Lung (tissue), 12 donors: ENCODE data around the gene RUBCN. TPM values are rescaled to one million over a fixed set of nuclear protein-coding genes. Genes with fewer than 3 reads are reported as not detected.

ENCODE experiments used
- ATAC-seq: fragments of 200-7000 bp; cut with Tn5 transposase; one replicate; pipeline ENCODE4 v1.9.1; 2020; ENCODE audit warnings: moderate number of reproducible peaks; ENCODE audit not compliant: insufficient read depth, low FRiP score
- DNase-seq, 3 donors: peaks; one replicate each; pipeline ENCODE4 v3.0.0-alpha.2; 2013 to 2017
- H3K27ac ChIP-seq, 2 donors: one replicate each; pipeline ENCODE4 v1.5.1; 2013; ENCODE audit warnings: mild to moderate bottlenecking in 2 of 2, moderate library complexity in 2 of 2, control low read depth in 1 of 2, inconsistent platforms in 1 of 2, low read depth in 1 of 2, low read length in 1 of 2
- H3K27me3 ChIP-seq, 3 donors: one replicate each; pipeline ENCODE4 v1.5.1; 2013; ENCODE audit warnings: low read length in 2 of 3; ENCODE audit not compliant: control insufficient read depth in 3 of 3, insufficient read depth in 3 of 3
- H3K36me3 ChIP-seq, 4 donors: one replicate each; pipeline ENCODE4 v1.5.1; 2013; ENCODE audit warnings: low read length in 4 of 4, mild to moderate bottlenecking in 1 of 4, moderate library complexity in 1 of 4; ENCODE audit not compliant: control insufficient read depth in 4 of 4, insufficient read depth in 4 of 4
- H3K4me1 ChIP-seq, 5 donors: one replicate each; pipeline ENCODE4 v1.5.1; 2013; ENCODE audit warnings: low read length in 5 of 5, mild to moderate bottlenecking in 2 of 5, moderate library complexity in 1 of 5; ENCODE audit not compliant: control insufficient read depth in 5 of 5, insufficient read depth in 5 of 5
- H3K4me3 ChIP-seq: one replicate; pipeline ENCODE4 v1.5.1; 2013; ENCODE audit warnings: mild to moderate bottlenecking, control low read depth, moderate library complexity
- H3K9ac ChIP-seq, 2 donors: one replicate each; pipeline ENCODE4 v1.5.1; 2013; ENCODE audit warnings: low read length in 2 of 2, control low read depth in 1 of 2; ENCODE audit not compliant: insufficient read depth in 1 of 2
- H3K9me3 ChIP-seq, 4 donors: one replicate each; pipeline ENCODE4 v1.5.1; 2013; ENCODE audit warnings: low read length in 3 of 4, mild to moderate bottlenecking in 1 of 4, moderate library complexity in 1 of 4; ENCODE audit not compliant: control insufficient read depth in 4 of 4, insufficient read depth in 3 of 4
- CTCF ChIP-seq: IDR thresholded peaks from 2 replicates; pipeline ENCODE4 v1.5.1; 2012; ENCODE audit warnings: mild to moderate bottlenecking; ENCODE audit errors: control extremely low read depth, extremely low read depth
- WGBS, 2 donors: extraction: QIAGEN DNeasy Blood & Tissue Kit; methylation state at CpG; one replicate each; pipeline ENCODE4 v1.1.7; 2013; 5-methylcytosine and 5-hydroxymethylcytosine counted together
- polyA plus RNA-seq, 2 donors: library from polyadenylated mRNA; stranded (reverse); fragments of 200-250 nt; gene quantifications; one replicate each; pipeline ENCODE4 v1.2.1, GENCODE V29; 2013
- total RNA-seq, 2 donors: library from RNA; depleted of rRNA in 1 of 2; stranded (reverse); fragments of >200 nt in 1 of 2; gene quantifications; one replicate each; pipeline ENCODE4 v1.2.1, GENCODE V29; 2014 to 2021
- donor health status: control.
- donor health status: control.
- donor health status: Bipolar disorder and iron deficiency.
- donor health status: healthy.
- donor health status: DM: yes; HTN: yes; CAD: no.

The RUBCN gene
- total and polyA plus RNA-seq, 4 donors = 11.9 to 34.1 (median 16.3) TPM

- no peak for DNase-seq
- ATAC-seq = no peak
- Histone ChIP-seq H3K4me3 (no peak overlapping the region), H3K9me3 (peaks cover 0 to 4% (median 0%) of the 10 kb centered on the region in 4 donors), H3K9ac (no peak overlapping the region), H3K36me3 (peaks cover 12 to 44% (median 20%) of the 10 kb centered on the region in 4 donors), H3K4me1 (no peaks in the 10 kb centered on the region), H3K27ac (no peak overlapping the region), H3K27me3 (no peaks in the 10 kb centered on the region)
- 92 to 95% methylated on average over 3 of the region's 3 CpGs for WGBS, 2 donors
- no peak for TF ChIP-seq CTCF
Observed at GRCh38 chr3:197685546-197685945, 51.2 kb downstream of the RUBCN start.

DNA sequence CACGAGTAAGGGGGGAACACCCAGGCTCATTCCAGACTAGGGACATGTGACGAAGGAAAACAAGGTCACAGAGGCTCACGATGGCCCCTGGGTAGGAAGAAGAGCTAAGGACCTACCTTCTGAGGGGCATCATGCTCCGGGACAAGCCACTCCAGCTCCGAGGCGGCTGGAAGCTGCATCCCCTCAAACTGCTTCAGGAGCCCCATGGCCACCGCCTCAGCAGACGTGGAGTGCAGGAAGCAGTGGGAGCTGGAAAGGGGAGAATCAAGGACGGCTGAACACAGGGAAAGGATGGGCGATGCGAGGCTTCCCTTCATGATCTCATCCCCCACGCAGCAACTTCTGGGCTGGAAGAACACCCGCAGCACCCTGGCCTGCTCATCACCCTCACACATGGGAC, 53.5 kb downstream of the RUBCN start:
- Histone ChIP-seq H3K4me3 (no peak overlapping the region), H3K27ac (no peak overlapping the region), H3K27me3 (no peaks in the 10 kb centered on the region), H3K9me3 (peaks cover 0 to 4% (median 0%) of the 10 kb centered on the region in 4 donors), H3K4me1 (no peaks in the 10 kb centered on the region), H3K9ac (no peak overlapping the region), H3K36me3 (peaks cover 12 to 43% (median 19%) of the 10 kb centered on the region in 4 donors)
- no peak for TF ChIP-seq CTCF
- WGBS, 2 donors = 91% methylated on average over 13 of the region's 13 CpGs
- ATAC-seq (no peak), DNase-seq (no peak)

DNA sequence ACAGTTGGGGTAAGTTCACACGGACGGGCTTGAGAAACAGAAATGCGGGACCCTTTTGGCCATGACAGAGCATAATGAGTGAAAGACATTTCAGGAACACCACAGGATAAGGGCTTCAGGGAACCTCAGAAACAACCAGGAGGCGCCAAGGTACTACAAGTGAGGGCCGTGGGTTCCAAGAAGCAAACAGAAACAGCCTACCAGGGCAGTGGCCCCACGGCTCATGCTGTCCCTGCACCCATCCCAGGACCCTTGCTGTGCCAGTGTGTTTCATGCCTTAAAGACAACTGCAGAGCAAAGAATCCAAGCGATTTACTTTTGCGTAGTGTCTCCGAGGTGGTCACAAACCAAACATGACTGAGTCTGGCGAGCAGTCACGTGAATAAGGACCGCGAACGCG, 54.0 kb downstream of the RUBCN start:
- Histone ChIP-seq H3K4me3 (no peak overlapping the region), H3K27me3 (no peaks in the 10 kb centered on the region), H3K27ac (no peak overlapping the region), H3K4me1 (no peaks in the 10 kb centered on the region), H3K9ac (no peak overlapping the region), H3K9me3 (peaks cover 0 to 4% (median 0%) of the 10 kb centered on the region in 4 donors), H3K36me3 (peaks cover 12 to 41% (median 19%) of the 10 kb centered on the region in 4 donors)
- no peak for TF ChIP-seq CTCF
- 91 to 95% methylated on average over 15 of the region's 15 CpGs for WGBS, 2 donors
- DNase-seq = no peak
- no peak for ATAC-seq

DNA sequence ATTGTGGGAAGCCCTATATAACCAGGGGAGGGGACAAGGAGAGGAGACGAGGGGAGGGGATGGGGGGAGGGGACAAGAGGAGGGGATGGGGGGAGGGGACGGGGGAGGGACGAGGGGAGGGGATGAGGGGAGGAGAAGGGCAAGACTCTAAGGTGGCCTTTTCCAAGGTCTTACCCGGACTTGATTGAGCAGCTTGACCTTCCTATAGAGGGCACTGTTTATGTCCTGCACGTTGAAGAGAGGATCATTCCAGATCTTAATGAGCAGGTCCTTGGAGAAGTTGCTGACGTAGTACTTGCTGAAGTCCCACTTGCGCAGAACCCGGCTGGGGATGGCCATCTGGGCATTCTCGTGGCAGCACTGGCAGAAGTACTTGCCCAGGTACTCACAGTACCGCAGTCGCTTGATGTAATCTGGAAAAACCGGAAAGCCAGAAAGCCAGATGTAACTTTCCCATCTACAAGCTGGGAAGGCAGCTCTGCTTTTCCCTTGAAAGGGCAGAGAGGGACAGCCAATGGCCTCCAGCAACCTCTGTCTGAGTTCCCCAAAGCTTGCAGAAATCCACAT, 55.7 kb downstream of the RUBCN start:
- ATAC-seq (no peak), DNase-seq (no peak)
- H3K36me3 ChIP-seq = peaks cover 12 to 42% (median 23%) of the 10 kb centered on the region in 4 donors
- peaks cover 0 to 12% (median 0%) of the 10 kb centered on the region in 5 donors for H3K4me1 ChIP-seq
- 85 to 87% methylated on average over 12 of the region's 12 CpGs for WGBS, 2 donors
- H3K9me3 ChIP-seq = peaks cover 0 to 4% (median 0%) of the 10 kb centered on the region in 4 donors
- no peak overlapping the region for H3K9ac ChIP-seq
- no peaks in the 10 kb centered on the region for H3K27me3 ChIP-seq
- H3K4me3 ChIP-seq = no peak overlapping the region
- no peak overlapping the region for H3K27ac ChIP-seq
- TF ChIP-seq CTCF = no peak
